Endometrial microvascular endothelial cells (primary cell): Measurements from ENCODE around the gene MZT2A. TPM values are rescaled to one million over a fixed set of nuclear protein-coding genes. Genes with fewer than 3 reads are reported as not detected.
"Not testable (repeated sequence)": the region's sequence is repeated elsewhere in the genome, so short reads cannot be mapped to it uniquely, and the experiment has no call there.

ENCODE experiments used
- in situ Hi-C: cut with HindIII; loops from 2 replicates; pipeline ENCODE4 v1.10.0; 2017; ENCODE audit warnings: low sequenced_read_pairs, low pct_unique_long_range_greater_than_20kb; ENCODE audit errors: inconsistent ontology term
- total RNA-seq: library from RNA; depleted of rRNA; stranded (reverse); fragments of >200 nt; gene quantifications from one replicate; pipeline ENCODE4 v1.2.3, GENCODE V29; 2015; ENCODE audit errors: inconsistent ontology term

Gene MZT2A
- total RNA-seq, 1 donor from 2014 or later = 102 TPM

DNA sequence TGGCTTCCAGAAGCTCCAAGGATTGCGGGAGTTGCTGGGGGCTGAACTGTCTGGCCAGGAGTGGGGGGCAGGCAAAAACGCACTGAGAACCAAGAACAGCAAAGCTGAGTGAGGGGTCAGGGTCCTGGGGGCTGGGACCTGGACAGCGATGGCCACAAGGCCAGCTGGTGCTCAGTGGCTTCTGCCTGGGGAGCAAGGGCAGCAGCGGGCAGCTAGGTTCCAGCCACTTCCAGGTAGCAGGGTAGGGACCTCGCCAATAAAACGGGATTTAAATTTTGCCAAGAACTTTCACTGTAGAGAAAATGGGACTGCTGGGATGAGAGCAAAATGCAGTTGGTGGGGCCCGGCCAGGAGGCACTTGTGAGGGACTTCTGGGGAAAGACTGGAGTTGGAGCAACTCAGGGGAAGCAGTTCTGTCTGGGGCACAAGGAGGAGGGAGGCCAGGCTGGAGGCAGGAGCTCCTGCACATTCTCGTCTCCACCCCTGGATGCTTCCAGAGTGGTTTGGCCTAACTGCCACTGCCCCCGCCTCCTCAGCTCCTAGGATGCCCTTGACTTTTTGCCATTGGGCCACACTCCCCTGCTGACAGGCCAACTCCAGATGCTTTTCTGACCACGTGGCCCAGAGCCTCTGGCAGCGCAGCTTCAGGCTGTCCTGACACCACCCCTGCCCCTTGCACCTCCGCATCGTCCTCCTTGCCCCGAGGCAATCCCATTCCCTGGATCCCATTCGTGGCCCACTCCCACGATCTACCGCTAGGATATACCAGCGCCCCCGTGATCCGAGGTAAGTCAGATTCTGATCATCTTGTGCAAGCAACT, 30.0 kb upstream of the MZT2A start:
- in situ Hi-C loops = no loop called here

GRCh38 chr2:131521524-131521923, 29.3 kb upstream of the MZT2A start:
- in situ Hi-C loops = not testable (repeated sequence)

DNA sequence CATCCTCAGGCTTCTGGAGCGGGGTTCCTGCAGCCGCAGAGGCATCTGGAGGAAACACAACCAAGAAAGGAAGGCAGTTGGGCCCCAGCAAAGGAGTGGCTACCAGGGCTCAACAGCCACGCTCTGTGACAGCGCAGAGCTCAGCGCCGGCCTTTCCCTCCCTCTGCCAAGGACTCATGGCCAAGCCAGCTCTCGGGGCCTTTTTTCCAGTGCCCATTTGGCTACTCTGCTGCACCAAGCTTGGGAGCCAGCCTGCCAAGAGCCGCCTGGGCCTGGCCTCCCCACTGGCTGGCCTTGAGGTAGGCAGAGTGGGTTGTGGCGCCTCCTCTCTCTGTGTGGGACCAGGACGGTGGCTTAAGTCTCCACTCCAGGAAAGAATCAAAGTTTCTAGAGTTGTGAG, 28.3 kb upstream of the MZT2A start:
- in situ Hi-C loops = no loop called here

GRCh38 chr2:131519871-131520470, 27.8 kb upstream of the MZT2A start:
- in situ Hi-C loops = not testable (repeated sequence)

DNA sequence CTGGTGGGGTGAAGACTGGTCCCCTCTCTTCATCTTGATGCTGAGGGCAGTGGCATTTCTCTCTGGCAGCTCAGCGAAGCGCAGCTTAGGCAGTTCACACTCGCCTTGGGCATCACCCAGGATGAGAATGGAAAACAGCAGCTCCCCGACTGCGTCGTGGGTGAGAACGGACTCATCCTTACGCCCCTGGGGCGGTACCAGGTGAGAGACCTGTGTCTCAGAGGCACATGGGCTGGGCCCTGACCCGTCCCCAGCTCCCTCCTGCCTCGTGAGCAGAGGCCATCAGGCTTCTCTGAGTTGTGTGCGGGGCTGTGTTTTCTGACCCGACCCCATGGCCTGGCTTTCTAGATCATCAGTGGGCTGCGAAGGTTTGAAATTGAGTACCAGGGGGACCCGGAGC, 27.3 kb upstream of the MZT2A start:
- in situ Hi-C loops = no loop called here

DNA sequence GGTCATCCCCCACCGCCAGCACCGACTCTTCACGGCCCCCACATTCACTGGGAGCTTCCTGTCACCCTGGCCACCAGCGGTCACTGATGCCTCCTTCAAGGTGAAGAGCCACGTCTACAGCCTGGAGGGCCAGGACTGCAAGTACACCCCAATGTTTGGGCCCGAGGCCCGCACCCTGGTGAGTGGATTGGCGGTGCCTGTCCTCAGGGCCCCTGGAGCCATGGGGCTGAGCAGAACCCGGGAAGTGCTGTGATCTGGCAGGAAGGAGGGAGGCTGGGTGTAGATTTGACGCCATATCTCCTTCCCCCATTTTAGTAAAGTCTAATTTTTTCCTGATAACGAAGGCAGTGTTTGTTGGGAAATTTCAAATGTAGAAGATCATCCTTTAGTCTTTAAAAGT, 26.3 kb upstream of the MZT2A start:
- in situ Hi-C loops = not testable (repeated sequence)

- in situ Hi-C loops = not testable (repeated sequence)
Observed at GRCh38 chr2:131517856-131518255, 25.7 kb upstream of the MZT2A start.

DNA sequence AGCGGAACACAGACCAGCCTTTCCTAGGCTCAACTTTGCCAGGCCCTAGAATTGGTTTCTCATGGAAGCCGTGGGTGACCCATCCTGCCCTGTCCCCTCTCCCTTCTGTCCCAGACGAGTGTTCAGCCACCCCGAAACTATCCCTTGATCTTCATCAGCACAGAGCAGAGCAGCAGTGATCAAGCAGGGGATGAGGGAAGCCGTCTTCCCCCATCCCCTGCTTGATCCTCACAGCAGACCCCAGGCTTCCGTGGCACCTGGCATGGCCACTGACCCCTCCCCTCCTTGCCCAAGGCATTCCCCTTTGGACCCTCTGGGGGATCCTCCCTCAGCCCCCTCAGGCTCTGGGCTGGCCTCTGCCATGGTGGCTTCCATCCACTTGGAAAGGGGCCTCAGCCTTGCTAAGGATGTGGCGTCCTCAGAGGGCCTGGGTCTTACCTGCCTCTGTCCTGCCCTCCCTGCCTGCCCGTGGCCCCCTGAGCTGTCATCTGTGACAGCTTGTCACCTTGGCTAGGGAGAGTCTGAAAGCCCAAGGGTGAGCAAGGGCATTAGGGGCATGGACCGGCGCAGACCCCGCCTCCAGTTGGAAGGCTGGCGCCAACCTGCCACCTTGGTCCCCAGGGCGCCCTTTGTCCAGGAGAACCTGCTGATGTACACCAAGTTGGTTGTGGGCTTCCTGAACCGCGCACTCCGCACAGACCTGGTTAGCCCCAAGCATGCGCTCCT, 25.1 kb upstream of the MZT2A start:
- in situ Hi-C loops = no loop called here

DNA sequence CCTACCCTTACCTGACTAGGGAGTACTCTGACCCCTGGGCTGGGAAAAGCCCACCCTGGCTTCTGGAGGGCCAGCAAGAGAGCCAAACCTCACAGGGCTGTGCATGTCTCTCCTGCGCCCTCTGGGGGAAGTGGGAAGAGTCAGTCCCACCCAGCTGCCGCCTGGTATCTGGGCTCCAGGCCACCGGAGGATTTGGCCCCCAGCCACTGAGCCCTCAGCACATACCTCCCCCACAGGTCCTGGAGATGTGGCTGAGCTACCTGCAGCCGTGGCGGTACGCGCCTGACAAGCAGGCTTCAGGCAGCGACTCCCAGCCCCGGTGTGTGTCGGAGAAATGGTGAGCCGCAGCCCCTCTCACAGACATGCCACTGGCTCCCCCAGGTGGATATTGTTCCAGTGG, 24.4 kb upstream of the MZT2A start:
- in situ Hi-C loops = not testable (repeated sequence)

- in situ Hi-C loops = no loop called here
Observed at GRCh38 chr2:131516011-131516410, 23.8 kb upstream of the MZT2A start.

DNA sequence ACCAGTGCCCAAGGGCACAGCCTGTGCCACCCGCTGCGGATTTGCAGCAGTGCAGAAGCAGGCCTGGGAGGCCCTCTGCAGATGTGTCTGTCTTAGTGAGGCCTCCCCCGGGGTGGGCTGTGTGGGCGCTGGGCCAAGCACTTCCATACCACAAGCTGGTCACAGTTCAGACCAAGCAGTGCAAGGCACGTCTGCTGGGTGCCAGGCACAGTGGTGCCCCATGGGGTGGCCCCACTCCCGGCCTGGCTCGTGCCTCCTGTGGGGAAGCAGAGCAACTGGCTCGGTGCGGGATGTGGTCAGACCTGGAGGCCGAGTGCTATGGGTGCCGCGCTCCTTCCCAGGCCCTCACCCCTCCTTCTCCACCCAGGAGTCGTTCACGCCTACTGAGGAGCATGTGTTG, 23.0 kb upstream of the MZT2A start:
- in situ Hi-C loops = not testable (repeated sequence)

GRCh38 chr2:131514408-131515166, 22.4 kb upstream of the MZT2A start:
- in situ Hi-C loops = not testable (repeated sequence)

DNA sequence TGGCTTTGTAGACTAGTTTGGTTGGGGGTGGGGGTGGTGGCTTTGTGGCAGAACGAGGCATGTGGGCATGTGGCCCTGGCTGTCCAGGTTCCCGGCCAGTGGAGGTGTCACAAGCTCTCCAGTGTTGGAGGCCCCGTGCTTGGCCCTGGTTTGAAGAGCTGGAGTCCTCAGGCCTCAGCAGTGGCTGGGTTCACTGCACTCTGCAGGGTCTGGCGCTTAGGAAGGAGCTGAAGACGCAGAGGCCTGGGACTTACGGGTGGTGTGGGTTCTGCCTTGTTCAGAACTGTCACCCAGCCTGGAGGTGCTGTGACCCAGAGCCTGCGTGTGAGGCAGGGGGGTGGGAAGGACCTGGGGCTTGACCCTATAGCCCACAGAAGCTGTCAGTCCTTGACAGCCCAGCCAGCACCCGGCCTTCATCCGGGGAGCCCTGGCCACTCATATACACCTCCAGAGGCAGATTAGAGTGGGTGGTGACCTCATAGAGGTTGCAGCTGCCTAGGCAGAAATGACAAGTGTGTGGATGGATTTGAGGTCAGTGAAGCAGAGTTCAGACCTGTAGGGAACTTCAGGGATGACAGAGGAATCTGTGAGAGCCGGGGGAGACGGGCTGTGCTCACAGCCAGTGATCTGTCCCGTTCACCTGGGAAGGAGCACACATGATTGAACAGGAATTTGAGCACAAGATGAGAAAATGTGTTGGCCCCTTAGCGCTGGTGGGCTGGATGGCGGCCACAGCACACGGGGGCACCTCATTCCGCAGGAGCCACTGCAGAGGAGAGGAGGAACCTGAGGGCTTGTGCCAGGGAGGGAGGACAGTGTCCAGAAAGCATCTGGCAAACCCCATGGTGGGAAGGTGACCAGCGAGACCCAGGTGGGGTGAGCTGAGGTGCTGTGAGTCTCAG, 20.0 kb upstream of the MZT2A start:
- in situ Hi-C loops = not testable (repeated sequence)

- in situ Hi-C loops = not testable (repeated sequence)
Observed at GRCh38 chr2:131511291-131511968, 19.2 kb upstream of the MZT2A start.

DNA sequence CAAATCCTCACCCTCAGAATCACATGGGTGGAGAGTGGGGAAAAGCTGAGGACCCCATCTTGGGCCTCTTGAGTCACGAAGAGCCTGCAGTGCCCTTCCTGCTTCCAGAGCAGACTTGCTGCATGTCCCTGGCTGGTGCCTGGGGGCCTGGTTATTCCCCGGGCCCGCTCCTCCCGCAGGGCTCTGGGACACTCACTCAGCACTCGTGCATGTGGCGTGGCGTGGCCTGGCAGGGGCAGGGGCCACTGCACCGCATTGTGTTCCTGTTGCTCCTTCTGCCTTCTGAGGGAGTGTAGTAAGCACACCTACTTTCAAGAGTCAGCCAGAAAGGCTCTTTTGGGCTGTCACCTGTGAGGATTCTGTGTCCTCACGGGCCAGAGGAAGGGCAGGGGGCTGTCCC, 17.4 kb upstream of the MZT2A start:
- in situ Hi-C loops = no loop called here

- in situ Hi-C loops = not testable (repeated sequence)
Observed at GRCh38 chr2:131504082-131504750, 12.0 kb upstream of the MZT2A start.

GRCh38 chr2:131503587-131503986, 11.4 kb upstream of the MZT2A start:
- in situ Hi-C loops = not testable (repeated sequence)
